ENCODE results near the gene ISLR2. TPM values are rescaled to one million over a fixed set of nuclear protein-coding genes. Genes with fewer than 3 reads are reported as not detected.

The ISLR2 gene
- total RNA-seq, 1 experiment from 2014 or later = 0.05 TPM

- TF ChIP-seq ELF1 (IDR thresholded peaks at IDR 0.05; ENCODE audit: borderline replicate concordance, low read depth) = no peak
These were observed 10.0 kb upstream of the ISLR2 start (continued) for GRCh38 chr15:74120426-74120825.

GRCh38 chr15:74121039-74121438, 9.3 kb upstream of the ISLR2 start:
- H2AFZ ChIP-seq (ENCODE audit: low read depth, low read length, poor library complexity, severe bottlenecking) = no peak overlapping the region
- H3K9me2 ChIP-seq (ENCODE audit: insufficient read depth) = no peaks in the 10 kb centered on the region
- no peak overlapping the region for H3K4me2 ChIP-seq (ENCODE audit: low read length)
- no peaks in the 10 kb centered on the region for H3K9me3 ChIP-seq (ENCODE audit: control insufficient read depth in 1 of 2, insufficient read depth in 1 of 2, low read depth in 1 of 2, low read length in 2 of 2)
- no peaks in the 10 kb centered on the region for H3K79me2 ChIP-seq (ENCODE audit: insufficient read depth, low read length)
- no peaks in the 10 kb centered on the region; the same call in 1 of the 2 replicates for H3K27me3 ChIP-seq (ENCODE audit: insufficient read depth, low read length)
- ATAC-seq (no peak), DNase-seq (ENCODE audit: low read depth, low spot score) (no peak)
- ChIA-PET POLR2A (no interaction called here), RAD21 (ENCODE audit: low non-redundant PET in 1 of 2, low total read pairs in 2 of 2, uncharacterized antibody in 2 of 2, unreplicated experiment in 2 of 2) (no interaction called here), CTCF (interaction anchor here (1.0 kb wide), 1 partner anchor 186 kb away, joined by 4 read pairs; no protein-coding TSS in a partner anchor)
- H3K27ac ChIP-seq (ENCODE audit: low read depth, low read length) = no peak overlapping the region
- H3K36me3 ChIP-seq (ENCODE audit: control insufficient read depth in 1 of 2, insufficient read depth in 2 of 2, low read length in 2 of 2) = no peaks in the 10 kb centered on the region
- H4K20me1 ChIP-seq (ENCODE audit: insufficient read depth) = no peaks in the 10 kb centered on the region
- no TSS peak for BruUV-seq (replicated peaks)
- TF ChIP-seq REST (IDR thresholded peaks at IDR 0.05; ENCODE audit: low read depth) = no peak
- TF ChIP-seq CEBPB (IDR thresholded peaks at IDR 0.05; ENCODE audit: low read depth) = no peak
- TF ChIP-seq SIN3A (IDR thresholded peaks at IDR 0.05; ENCODE audit: low read depth) = no peak
- no peak for TF ChIP-seq MAX (IDR thresholded peaks at IDR 0.05)
- TF ChIP-seq TCF7L2 (IDR thresholded peaks at IDR 0.05; ENCODE audit: borderline replicate concordance, extremely low read depth, insufficient read depth, insufficient read length) = no peak
- TF ChIP-seq EZH2 (IDR thresholded peaks at IDR 0.05) = no peak
- no peak for TF ChIP-seq POLR2A (IDR thresholded peaks at IDR 0.05; ENCODE audit: borderline replicate concordance, extremely low read depth, insufficient read depth, insufficient read length)
- no peak for TF ChIP-seq ZNF274 (IDR thresholded peaks at IDR 0.05; ENCODE audit: low read depth, low read length)
- no peak for TF ChIP-seq ELF1 (IDR thresholded peaks at IDR 0.05; ENCODE audit: borderline replicate concordance, low read depth)
- no peak for TF ChIP-seq SRF (IDR thresholded peaks at IDR 0.05; ENCODE audit: low read depth)
- TF ChIP-seq JUND (IDR thresholded peaks at IDR 0.05) = no peak
- no peak for TF ChIP-seq CTCF (IDR thresholded peaks at IDR 0.05 in 2 of 3, conservative IDR thresholded peaks at IDR 0.05 in 1 of 3; ENCODE audit: borderline replicate concordance in 1 of 3, insufficient read depth in 1 of 3, low read depth in 2 of 3, low read length in 2 of 3)
- no peak for TF ChIP-seq EGR1 (IDR thresholded peaks at IDR 0.05; ENCODE audit: low read depth)
- TF ChIP-seq ZFX (IDR thresholded peaks at IDR 0.05) = no peak
- no peak for TF ChIP-seq CBX3 (IDR thresholded peaks at IDR 0.05; ENCODE audit: low read depth)
- no peak for TF ChIP-seq EZH2phosphoT487 (IDR thresholded peaks at IDR 0.05; ENCODE audit: borderline replicate concordance)
- no peak for TF ChIP-seq POLR2AphosphoS5 (IDR thresholded peaks at IDR 0.05; ENCODE audit: low read depth, low read length)
- TF ChIP-seq SP1 (IDR thresholded peaks at IDR 0.05; ENCODE audit: low read depth) = no peak
- no peak for TF ChIP-seq YY1 (IDR thresholded peaks at IDR 0.05; ENCODE audit: extremely low read depth, insufficient replicate concordance, low read depth, low read length)
- intact Hi-C loops (cut with micrococcal nuclease) = no loop called here
- H3K4me1 ChIP-seq (ENCODE audit: control insufficient read depth in 1 of 2, insufficient read depth in 2 of 2, low read length in 2 of 2) = no peaks in the 10 kb centered on the region
- no peak overlapping the region for H3K9ac ChIP-seq (ENCODE audit: low read length)
- H3K4me3 ChIP-seq (replicated peaks in 1 of 2; ENCODE audit: low read depth in 1 of 2, low read length in 2 of 2) = no peak overlapping the region
